ENCODE data around the gene TRIM40. TPM values are rescaled to one million over a fixed set of nuclear protein-coding genes. Genes with fewer than 3 reads are reported as not detected.

TRIM40 gene
- total and polyA plus RNA-seq, 2 of the 13 experiments (the other 11 are each of a cell fraction or from before 2014, with no cell fraction given), result 0.58 TPM; not detected in 1

DNA sequence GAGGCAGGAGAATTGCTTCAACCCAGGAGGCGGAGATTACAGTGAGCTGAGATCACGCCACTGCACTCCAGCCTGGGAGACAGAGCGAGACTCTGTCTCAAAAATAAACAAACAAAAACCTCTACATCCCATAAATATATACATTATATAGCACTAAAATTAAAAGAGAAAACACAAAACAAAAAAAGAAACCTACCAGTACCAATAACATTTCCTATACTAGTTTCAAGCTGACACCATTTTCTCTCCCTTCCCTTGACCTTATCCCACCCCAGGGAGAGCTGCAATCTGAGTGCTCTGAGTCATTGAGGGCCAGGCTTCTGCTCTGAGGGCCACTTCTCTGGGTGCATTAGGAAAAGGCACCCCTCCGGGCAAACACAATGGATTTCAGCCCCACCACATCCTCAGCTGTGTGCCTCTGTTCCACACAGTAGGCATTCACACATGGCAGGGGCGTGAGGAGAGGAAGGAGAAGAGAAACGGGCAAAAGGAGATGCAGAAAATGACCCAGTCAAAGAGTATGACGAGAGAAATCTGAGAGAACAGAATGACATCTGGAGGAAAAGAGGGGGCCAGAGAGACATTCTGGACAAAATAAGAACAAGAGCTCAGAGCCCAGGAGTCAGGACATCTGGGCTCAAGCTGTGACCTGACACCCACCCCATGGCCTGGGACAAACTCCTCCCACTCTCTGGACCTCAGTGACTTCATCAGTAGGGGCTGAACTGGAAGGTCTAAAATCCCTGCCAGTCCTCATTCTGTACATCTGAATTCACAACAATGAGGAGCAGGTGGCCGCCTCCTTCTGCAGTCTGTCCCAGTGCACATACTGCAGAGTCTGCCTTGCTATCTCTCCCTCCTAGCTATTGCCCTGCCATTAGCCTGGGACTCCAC lies 59.1 kb downstream of the TRIM40 start:
- ChIA-PET CTCF (ENCODE audit: low intra/inter-chr PET ratio, low total read pairs) (no interaction called here), POLR2A (interaction anchor here (1.1 to 1.6 kb wide), 2 partner anchors 12 kb away, joined by 5 to 8 read pairs; no protein-coding TSS in a partner anchor)
- WGBS (ENCODE audit: low lambda C conversion rate), result 99% methylated on average over 8 of the region's 8 CpGs
- Histone ChIP-seq H3K79me2 (ENCODE audit: insufficient read depth, low read length) (no peaks in the 10 kb centered on the region), H3K27me3 (ENCODE audit: control insufficient read depth in 1 of 2, insufficient read depth in 2 of 2, low read length in 2 of 2) (no peaks in the 10 kb centered on the region), H3K9ac (ENCODE audit: insufficient read depth, low read depth, low read length) (no peak overlapping the region), H3K4me2 (ENCODE audit: low read depth, low read length) (no peak overlapping the region), H3K36me3 (replicated peaks in 1 of 2; ENCODE audit: control insufficient read depth in 1 of 2, insufficient read depth in 2 of 2, low read length in 2 of 2) (peaks cover 48 to 78% of the 10 kb centered on the region in 2 experiments), H3K4me3 (replicated peaks in 1 of 3; ENCODE audit: insufficient read depth in 1 of 3, low read depth in 2 of 3, low read length in 3 of 3) (no peak overlapping the region), H3K4me1 (ENCODE audit: insufficient read depth, low read length) (peaks cover under 1% of the 10 kb centered on the region), H3K27ac (ENCODE audit: extremely low read length, insufficient read depth, low read length) (no peak overlapping the region), H3K9me3 (ENCODE audit: low read length) (no peaks in the 10 kb centered on the region), H2AFZ (ENCODE audit: low read length) (no peak overlapping the region), H4K20me1 (ENCODE audit: insufficient read depth, low read length) (no peaks in the 10 kb centered on the region)
- BruUV-seq (replicated peaks), result no TSS peak
- ATAC-seq (no peak; the same call in 1 of the 3 replicates), DNase-seq (ENCODE audit: low spot score) (no peak), FAIRE-seq (no peak)
- TF ChIP-seq ZNF660 (CRISPR knock-in tag; IDR thresholded peaks at IDR 0.05; ENCODE audit: borderline replicate concordance, low read depth) (no peak), KLF15 (CRISPR knock-in tag; IDR thresholded peaks at IDR 0.05; ENCODE audit: borderline replicate concordance) (no peak), ZSCAN12 (CRISPR knock-in tag; IDR thresholded peaks at IDR 0.05) (no peak), ZNF350 (CRISPR knock-in tag; IDR thresholded peaks at IDR 0.05; ENCODE audit: borderline replicate concordance, low read depth) (no peak), ZNF558 (CRISPR knock-in tag; IDR thresholded peaks at IDR 0.05; ENCODE audit: borderline replicate concordance) (no peak), ZNF713 (CRISPR knock-in tag; IDR thresholded peaks at IDR 0.05) (no peak), ZNF607 (CRISPR knock-in tag; IDR thresholded peaks at IDR 0.05; ENCODE audit: borderline replicate concordance) (no peak), ARHGAP35 (CRISPR knock-in tag; IDR thresholded peaks at IDR 0.05; ENCODE audit: borderline replicate concordance) (no peak), ZSCAN9 (CRISPR knock-in tag; IDR thresholded peaks at IDR 0.05; ENCODE audit: borderline replicate concordance) (no peak)
- TF ChIP-seq, protein P1, sequence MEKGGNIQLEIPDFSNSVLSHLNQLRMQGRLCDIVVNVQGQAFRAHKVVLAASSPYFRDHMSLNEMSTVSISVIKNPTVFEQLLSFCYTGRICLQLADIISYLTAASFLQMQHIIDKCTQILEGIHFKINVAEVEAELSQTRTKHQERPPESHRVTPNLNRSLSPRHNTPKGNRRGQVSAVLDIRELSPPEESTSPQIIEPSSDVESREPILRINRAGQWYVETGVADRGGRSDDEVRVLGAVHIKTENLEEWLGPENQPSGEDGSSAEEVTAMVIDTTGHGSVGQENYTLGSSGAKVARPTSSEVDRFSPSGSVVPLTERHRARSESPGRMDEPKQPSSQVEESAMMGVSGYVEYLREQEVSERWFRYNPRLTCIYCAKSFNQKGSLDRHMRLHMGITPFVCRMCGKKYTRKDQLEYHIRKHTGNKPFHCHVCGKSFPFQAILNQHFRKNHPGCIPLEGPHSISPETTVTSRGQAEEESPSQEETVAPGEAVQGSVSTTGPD (CRISPR knock-in tag; IDR thresholded peaks at IDR 0.05), result no peak
- TF ChIP-seq, protein P2, sequence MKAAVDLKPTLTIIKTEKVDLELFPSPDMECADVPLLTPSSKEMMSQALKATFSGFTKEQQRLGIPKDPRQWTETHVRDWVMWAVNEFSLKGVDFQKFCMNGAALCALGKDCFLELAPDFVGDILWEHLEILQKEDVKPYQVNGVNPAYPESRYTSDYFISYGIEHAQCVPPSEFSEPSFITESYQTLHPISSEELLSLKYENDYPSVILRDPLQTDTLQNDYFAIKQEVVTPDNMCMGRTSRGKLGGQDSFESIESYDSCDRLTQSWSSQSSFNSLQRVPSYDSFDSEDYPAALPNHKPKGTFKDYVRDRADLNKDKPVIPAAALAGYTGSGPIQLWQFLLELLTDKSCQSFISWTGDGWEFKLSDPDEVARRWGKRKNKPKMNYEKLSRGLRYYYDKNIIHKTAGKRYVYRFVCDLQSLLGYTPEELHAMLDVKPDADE (CRISPR knock-in tag; IDR thresholded peaks at IDR 0.05), result no peak
- TF ChIP-seq, protein P3, sequence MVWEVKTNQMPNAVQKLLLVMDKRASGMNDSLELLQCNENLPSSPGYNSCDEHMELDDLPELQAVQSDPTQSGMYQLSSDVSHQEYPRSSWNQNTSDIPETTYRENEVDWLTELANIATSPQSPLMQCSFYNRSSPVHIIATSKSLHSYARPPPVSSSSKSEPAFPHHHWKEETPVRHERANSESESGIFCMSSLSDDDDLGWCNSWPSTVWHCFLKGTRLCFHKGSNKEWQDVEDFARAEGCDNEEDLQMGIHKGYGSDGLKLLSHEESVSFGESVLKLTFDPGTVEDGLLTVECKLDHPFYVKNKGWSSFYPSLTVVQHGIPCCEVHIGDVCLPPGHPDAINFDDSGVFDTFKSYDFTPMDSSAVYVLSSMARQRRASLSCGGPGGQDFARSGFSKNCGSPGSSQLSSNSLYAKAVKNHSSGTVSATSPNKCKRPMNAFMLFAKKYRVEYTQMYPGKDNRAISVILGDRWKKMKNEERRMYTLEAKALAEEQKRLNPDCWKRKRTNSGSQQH (CRISPR knock-in tag; IDR thresholded peaks at IDR 0.05; ENCODE audit: low read depth), result no peak
- in situ Hi-C loops (cut with HindIII; ENCODE audit: extremely low pct_ligation_motif_present, low pct_unique_long_range_greater_than_20kb) (no loop called here), intact Hi-C loops (cut with micrococcal nuclease; ENCODE audit: unreplicated experiment) (no loop called here)

All from HepG2 (cell line).